Suprapubic skin (tissue), 4 donors: ENCODE measurements around the gene FLYWCH1. TPM values are rescaled to one million over a fixed set of nuclear protein-coding genes. Genes with fewer than 3 reads are reported as not detected.

ENCODE experiments used
- DNase-seq, 2 donors: peaks; one replicate each; pipeline ENCODE4 v3.0.0-alpha.2; 2019; ENCODE audit warnings: low spot score in 2 of 2
- H3K27ac ChIP-seq: fragments of 200-600 bp; sonication (generic); one replicate; pipeline ENCODE4 v1.5.1; 2019
- H3K27me3 ChIP-seq: fragments of 200-600 bp; sonication (generic); one replicate; pipeline ENCODE4 v1.5.1; 2019
- H3K36me3 ChIP-seq: fragments of 200-600 bp; sonication (generic); one replicate; pipeline ENCODE4 v1.5.1; 2019
- H3K4me1 ChIP-seq: fragments of 200-600 bp; sonication (generic); one replicate; pipeline ENCODE4 v1.5.1; 2019
- H3K4me3 ChIP-seq: fragments of 200-600 bp; sonication (generic); one replicate; pipeline ENCODE4 v1.5.1; 2019; ENCODE audit warnings: mild to moderate bottlenecking
- H3K9me3 ChIP-seq: fragments of 200-600 bp; sonication (generic); one replicate; pipeline ENCODE4 v1.5.1; 2019
- CTCF ChIP-seq, 2 donors: fragments of 200-600 bp in 1 of 2; fragments of 450-650 bp in 1 of 2; sonication (generic) in 1 of 2; IDR thresholded peaks; one replicate each; pipeline ENCODE4 v1.5.1; 2016 to 2019; ENCODE audit warnings: antibody characterized with exemption in 2 of 2, mild to moderate bottlenecking in 1 of 2, moderate library complexity in 1 of 2
- EP300 ChIP-seq: sonication (generic); formaldehyde crosslinking; IDR thresholded peaks from one replicate; pipeline ENCODE4 v1.6.1; 2017; ENCODE audit warnings: antibody characterized with exemption
- POLR2A ChIP-seq, 2 donors: fragments of 450-650 bp; IDR thresholded peaks; one replicate each; pipeline ENCODE4 v1.6.1; 2017; ENCODE audit warnings: antibody characterized with exemption in 2 of 2, mild to moderate bottlenecking in 2 of 2, moderate library complexity in 2 of 2
- POLR2AphosphoS5 ChIP-seq, 3 donors: sonication (generic); formaldehyde crosslinking; IDR thresholded peaks; one replicate each; pipeline ENCODE4 v1.6.1; 2017; ENCODE audit warnings: antibody characterized with exemption in 3 of 3
- WGBS: methylation state at CpG from one replicate; pipeline ENCODE4 v1.1.5; 2018; 5-methylcytosine and 5-hydroxymethylcytosine counted together
- total RNA-seq, 4 donors: library from RNA; depleted of rRNA; stranded (reverse); fragments of >200 nt; gene quantifications; one replicate each; pipeline ENCODE4 v1.1.0, GENCODE V29; 2016

Gene FLYWCH1
- total RNA-seq, 4 donors from 2014 or later, result 32.7 to 81.8 (median 52.1) TPM

- no peaks in the 10 kb centered on the region for H3K36me3 ChIP-seq
- no peaks in the 10 kb centered on the region for H3K9me3 ChIP-seq
- H3K27ac ChIP-seq, result no peak overlapping the region
- TF ChIP-seq CTCF (IDR thresholded peaks at IDR 0.05), result no peak
- no peak for TF ChIP-seq POLR2AphosphoS5 (IDR thresholded peaks at IDR 0.05)
- no peak for TF ChIP-seq EP300
- no peak for TF ChIP-seq POLR2A (IDR thresholded peaks at IDR 0.05)
- peaks cover 7% of the 10 kb centered on the region for H3K27me3 ChIP-seq
- peaks cover 16% of the 10 kb centered on the region for H3K4me1 ChIP-seq
- WGBS, result 85% methylated on average over 5 of the region's 15 CpGs
- no peak for DNase-seq
- H3K4me3 ChIP-seq, result no peak overlapping the region
These were observed 64.9 kb downstream of the FLYWCH1 start for GRCh38 chr16:2976673-2977072.

- Histone ChIP-seq H3K27ac (no peak overlapping the region), H3K27me3 (peaks cover 7% of the 10 kb centered on the region), H3K4me1 (peaks cover 16% of the 10 kb centered on the region), H3K4me3 (no peak overlapping the region), H3K9me3 (no peaks in the 10 kb centered on the region), H3K36me3 (no peaks in the 10 kb centered on the region)
- DNase-seq, result no peak
- 70% methylated on average over 5 of the region's 6 CpGs for WGBS
- no peak for TF ChIP-seq POLR2AphosphoS5 (IDR thresholded peaks at IDR 0.05)
- TF ChIP-seq EP300, result no peak
- no peak for TF ChIP-seq POLR2A (IDR thresholded peaks at IDR 0.05)
- TF ChIP-seq CTCF (IDR thresholded peaks at IDR 0.05), result no peak
These were observed 65.7 kb downstream of the FLYWCH1 start for GRCh38 chr16:2977440-2977839.

- H3K4me3 ChIP-seq, result peak overlapping the region; percentile 80
- no peak for DNase-seq
- 1% methylated on average over 16 of the region's 43 CpGs for WGBS
- peaks cover 7% of the 10 kb centered on the region for H3K27me3 ChIP-seq
- TF ChIP-seq POLR2A (IDR thresholded peaks at IDR 0.05) (no peak), CTCF (IDR thresholded peaks at IDR 0.05) (no peak), EP300 (no peak), POLR2AphosphoS5 (IDR thresholded peaks at IDR 0.05) (no peak)
- H3K4me1 ChIP-seq, result peaks cover 28% of the 10 kb centered on the region
- H3K27ac ChIP-seq, result no peak overlapping the region
- H3K36me3 ChIP-seq, result no peaks in the 10 kb centered on the region
- H3K9me3 ChIP-seq, result no peaks in the 10 kb centered on the region
These were observed 68.0 kb downstream of the FLYWCH1 start for GRCh38 chr16:2979669-2980226.

GRCh38 chr16:2980227-2981176, 68.8 kb downstream of the FLYWCH1 start, which contains the start of gene PKMYT1:
Gene PKMYT1 (minus strand): TSS chr16:2980446. CDS start chr16:2979657, 789 bp downstream.
- 39% methylated on average over 13 of the region's 91 CpGs for WGBS
- no peaks in the 10 kb centered on the region for H3K9me3 ChIP-seq
- H3K36me3 ChIP-seq, result no peaks in the 10 kb centered on the region
- peak; percentile 90 to 93 for DNase-seq
- H3K4me3 ChIP-seq, result peak within 1 kb of the TSS; percentile 80
- TF ChIP-seq EP300, result no peak
- no peak for TF ChIP-seq CTCF (IDR thresholded peaks at IDR 0.05)
- TF ChIP-seq POLR2AphosphoS5 (IDR thresholded peaks at IDR 0.05), result peak in 2 of 3 donors; percentile 36 to 58
- peak in 1 of 2 donors; percentile 71 for TF ChIP-seq POLR2A (IDR thresholded peaks at IDR 0.05)
- H3K4me1 ChIP-seq, result peaks cover 31% of the 10 kb centered on the region
- peaks cover 7% of the 10 kb centered on the region for H3K27me3 ChIP-seq
- peak within 1 kb of the TSS; percentile 80 for H3K27ac ChIP-seq
